ENCODE measurements around the gene RARA.
A peak's percentile ranks its signal among the peaks of the same experiment; 100 is the strongest.
"Not testable (repeated sequence)": the region's sequence is repeated elsewhere in the genome, so short reads cannot be mapped to it uniquely, and the experiment has no call there.

Gene RARA

DNA sequence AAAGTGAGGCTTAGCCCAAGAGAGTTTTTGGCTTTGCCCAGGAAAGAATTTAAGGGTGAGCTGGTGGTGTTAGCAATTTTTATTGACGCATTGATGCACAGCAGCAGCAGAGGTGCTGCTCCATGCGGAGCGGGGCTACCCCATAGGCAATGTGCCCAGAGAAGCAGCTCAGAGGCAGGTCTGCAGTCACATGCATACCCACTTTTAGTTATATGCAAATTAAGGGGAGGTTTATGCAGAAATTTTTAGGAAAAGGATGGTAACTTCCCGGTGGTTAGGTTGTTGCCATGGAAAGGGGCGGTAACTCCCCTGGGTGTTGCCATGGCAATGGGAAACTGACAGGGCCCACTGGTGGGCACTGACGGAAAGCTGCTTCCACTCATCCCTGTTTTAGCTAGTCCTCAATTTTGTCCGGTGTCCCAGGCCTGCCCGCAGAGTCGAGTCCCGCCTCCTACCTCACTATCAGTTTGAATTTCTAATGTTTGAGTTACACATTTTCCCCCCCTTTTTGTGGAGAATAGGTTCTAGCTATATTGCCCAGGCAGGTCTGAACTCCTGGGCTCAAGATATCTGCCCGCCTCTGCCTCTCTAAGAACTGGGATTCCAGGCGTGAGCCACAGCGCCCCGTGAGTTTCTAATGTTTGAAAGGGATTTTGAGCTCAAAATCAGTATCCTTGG, 66.0 kb downstream of the RARA start (continued):
- TF ChIP-seq, protein P1, sequence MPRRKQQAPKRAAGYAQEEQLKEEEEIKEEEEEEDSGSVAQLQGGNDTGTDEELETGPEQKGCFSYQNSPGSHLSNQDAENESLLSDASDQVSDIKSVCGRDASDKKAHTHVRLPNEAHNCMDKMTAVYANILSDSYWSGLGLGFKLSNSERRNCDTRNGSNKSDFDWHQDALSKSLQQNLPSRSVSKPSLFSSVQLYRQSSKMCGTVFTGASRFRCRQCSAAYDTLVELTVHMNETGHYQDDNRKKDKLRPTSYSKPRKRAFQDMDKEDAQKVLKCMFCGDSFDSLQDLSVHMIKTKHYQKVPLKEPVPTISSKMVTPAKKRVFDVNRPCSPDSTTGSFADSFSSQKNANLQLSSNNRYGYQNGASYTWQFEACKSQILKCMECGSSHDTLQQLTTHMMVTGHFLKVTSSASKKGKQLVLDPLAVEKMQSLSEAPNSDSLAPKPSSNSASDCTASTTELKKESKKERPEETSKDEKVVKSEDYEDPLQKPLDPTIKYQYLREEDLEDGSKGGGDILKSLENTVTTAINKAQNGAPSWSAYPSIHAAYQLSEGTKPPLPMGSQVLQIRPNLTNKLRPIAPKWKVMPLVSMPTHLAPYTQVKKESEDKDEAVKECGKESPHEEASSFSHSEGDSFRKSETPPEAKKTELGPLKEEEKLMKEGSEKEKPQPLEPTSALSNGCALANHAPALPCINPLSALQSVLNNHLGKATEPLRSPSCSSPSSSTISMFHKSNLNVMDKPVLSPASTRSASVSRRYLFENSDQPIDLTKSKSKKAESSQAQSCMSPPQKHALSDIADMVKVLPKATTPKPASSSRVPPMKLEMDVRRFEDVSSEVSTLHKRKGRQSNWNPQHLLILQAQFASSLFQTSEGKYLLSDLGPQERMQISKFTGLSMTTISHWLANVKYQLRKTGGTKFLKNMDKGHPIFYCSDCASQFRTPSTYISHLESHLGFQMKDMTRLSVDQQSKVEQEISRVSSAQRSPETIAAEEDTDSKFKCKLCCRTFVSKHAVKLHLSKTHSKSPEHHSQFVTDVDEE (CRISPR knock-in tag; IDR thresholded peaks at IDR 0.05) = no peak

DNA sequence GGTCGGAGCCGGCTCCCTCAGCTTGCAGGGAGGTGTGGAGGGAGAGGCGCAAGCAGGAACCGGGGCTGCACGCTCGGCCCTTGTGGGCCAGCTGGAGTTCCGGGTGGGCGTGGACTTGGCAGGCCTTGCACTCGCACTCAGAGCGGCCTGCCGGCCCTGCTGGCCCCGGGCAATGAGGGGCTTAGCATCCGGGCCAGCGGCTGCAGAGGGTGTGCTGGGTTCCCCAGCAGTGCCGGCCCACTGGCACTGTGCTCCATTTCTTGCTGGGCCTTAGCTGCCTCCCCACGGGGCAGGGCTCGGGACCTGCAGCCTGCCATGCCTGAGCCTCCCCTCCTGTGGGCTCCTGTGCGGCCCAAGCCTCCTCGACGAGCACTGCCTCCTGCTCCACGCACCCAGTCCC, 66.8 kb downstream of the RARA start:
- ATAC-seq = not testable (repeated sequence)

DNA sequence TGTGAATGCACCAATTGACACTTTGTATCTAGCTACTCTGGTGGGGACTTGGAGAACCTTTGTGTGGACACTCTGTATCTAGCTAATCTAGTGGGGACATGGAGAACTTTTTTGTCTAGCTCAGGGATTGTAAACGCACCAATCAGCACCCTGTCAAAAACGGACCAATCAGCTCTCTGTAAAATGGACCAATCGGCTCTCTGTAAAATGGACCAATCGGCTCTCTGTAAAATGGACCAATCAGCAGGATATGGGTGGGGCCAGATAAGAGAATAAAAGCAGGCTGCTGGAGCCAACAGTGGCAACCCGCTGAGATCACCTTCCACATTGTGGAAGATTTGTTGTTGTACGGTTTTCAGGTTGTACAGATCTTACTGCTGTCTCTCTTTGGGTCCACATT, 67.6 kb downstream of the RARA start:
- not testable (repeated sequence) for ATAC-seq

DNA sequence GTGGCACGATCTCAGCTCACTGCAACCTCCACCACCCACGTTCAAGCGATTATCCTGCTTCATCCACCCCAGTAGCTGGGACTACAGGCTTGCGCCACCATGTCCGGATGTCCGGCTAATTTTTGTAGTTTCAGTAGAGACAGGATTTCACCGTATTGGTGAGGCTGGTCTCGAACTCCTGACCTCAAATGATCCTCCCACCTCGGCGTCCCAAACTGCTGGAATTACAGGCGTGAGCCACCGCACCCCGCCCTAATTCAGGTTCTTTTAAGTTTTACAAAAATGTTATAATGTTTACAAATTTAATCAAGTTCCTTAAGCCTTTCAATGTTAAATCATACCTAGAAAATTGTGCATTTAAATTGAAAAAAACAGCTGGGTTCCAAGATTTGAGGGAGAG, 68.9 kb downstream of the RARA start:
- TF ChIP-seq TCF4 (CRISPR knock-in tag; IDR thresholded peaks at IDR 0.05; ENCODE audit: borderline replicate concordance) = no peak
- TF ChIP-seq, protein P2, sequence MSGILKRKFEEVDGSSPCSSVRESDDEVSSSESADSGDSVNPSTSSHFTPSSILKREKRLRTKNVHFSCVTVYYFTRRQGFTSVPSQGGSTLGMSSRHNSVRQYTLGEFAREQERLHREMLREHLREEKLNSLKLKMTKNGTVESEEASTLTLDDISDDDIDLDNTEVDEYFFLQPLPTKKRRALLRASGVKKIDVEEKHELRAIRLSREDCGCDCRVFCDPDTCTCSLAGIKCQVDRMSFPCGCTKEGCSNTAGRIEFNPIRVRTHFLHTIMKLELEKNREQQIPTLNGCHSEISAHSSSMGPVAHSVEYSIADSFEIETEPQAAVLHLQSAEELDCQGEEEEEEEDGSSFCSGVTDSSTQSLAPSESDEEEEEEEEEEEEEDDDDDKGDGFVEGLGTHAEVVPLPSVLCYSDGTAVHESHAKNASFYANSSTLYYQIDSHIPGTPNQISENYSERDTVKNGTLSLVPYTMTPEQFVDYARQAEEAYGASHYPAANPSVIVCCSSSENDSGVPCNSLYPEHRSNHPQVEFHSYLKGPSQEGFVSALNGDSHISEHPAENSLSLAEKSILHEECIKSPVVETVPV (CRISPR knock-in tag; IDR thresholded peaks at IDR 0.05) = no peak
- TF ChIP-seq ZFP3 (CRISPR knock-in tag; IDR thresholded peaks at IDR 0.05) = no peak
- TF ChIP-seq RARB (CRISPR knock-in tag; IDR thresholded peaks at IDR 0.05) = no peak
- no peak for ATAC-seq

DNA sequence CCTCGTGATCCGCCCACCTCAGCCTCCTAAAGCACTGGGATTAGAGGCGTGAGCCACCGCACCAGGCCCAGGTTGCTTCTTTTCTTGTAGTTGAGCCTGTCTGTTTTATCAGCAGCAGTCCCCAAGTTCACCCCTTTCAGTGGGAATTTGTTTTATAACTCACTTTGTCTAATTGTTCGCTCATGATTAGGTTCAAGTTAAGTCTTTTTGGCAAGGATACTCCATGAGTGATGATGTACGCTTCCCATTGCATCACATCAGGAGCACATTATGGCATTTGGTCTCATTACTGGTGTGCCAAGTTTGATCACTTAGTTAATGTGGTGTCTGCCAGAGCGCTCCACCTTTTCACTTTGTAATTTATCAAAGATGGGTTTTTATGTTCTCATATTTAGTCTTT, 70.0 kb downstream of the RARA start:
- TF ChIP-seq ISL1 (CRISPR knock-in tag; IDR thresholded peaks at IDR 0.05) (no peak), BACH2 (CRISPR knock-in tag; IDR thresholded peaks at IDR 0.05; ENCODE audit: borderline replicate concordance) (no peak), ESRRG (CRISPR knock-in tag; IDR thresholded peaks at IDR 0.05) (no peak), OSR1 (CRISPR knock-in tag; IDR thresholded peaks at IDR 0.05) (no peak), SNAI2 (CRISPR knock-in tag; IDR thresholded peaks at IDR 0.05) (no peak)
- no peak for ATAC-seq

DNA sequence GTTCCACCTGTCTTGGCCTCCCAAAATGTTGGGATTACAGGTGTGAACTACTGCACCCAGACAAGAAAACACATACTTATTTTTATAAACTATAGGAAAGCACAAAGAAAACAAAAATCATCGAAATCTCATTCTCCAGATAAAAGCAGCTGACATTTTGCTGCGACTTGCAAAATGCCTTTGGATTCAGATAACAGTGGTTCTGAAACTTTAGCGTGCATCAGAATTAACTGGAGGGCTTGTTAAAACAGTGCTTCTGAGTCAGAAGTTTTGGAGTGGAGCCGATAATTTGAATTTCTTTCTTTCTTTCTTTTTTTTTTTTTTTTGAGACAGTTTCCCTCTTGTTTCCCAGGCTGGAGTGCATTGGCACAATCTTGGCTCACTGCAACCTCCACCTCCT, 73.3 kb downstream of the RARA start:
- ATAC-seq = no peak
- TF ChIP-seq CSDC2 (CRISPR knock-in tag; IDR thresholded peaks at IDR 0.05) (no peak), SNAI2 (CRISPR knock-in tag; IDR thresholded peaks at IDR 0.05) (no peak), ESRRG (CRISPR knock-in tag; IDR thresholded peaks at IDR 0.05) (no peak), ZNF70 (CRISPR knock-in tag; IDR thresholded peaks at IDR 0.05) (no peak), ISL1 (CRISPR knock-in tag; IDR thresholded peaks at IDR 0.05) (no peak), ZNF565 (CRISPR knock-in tag; conservative IDR thresholded peaks at IDR 0.05; ENCODE audit: low read depth) (no peak), TOX (CRISPR knock-in tag; IDR thresholded peaks at IDR 0.05; ENCODE audit: borderline replicate concordance) (no peak), ZNF8 (CRISPR knock-in tag; IDR thresholded peaks at IDR 0.05) (no peak)

DNA sequence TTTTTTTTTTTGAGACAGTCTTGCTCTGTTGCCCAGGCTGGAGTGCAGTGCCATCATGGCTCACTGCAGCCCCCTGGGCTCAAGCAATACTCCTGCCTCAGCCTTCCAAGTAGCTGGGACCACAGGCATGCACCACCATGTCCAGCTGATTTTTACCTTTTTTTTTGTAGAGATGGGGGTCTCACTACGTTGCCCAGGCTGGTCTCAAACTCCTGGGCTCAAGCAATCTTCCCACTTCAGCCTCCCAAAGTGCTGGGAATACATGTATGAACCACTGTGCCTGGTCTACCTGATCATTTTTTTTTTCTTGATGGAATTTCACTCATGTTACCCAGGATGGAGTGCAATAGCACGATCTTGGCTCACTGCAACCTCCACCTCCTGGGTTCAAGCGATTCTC, 77.6 kb downstream of the RARA start:
- not testable (repeated sequence) for ATAC-seq

DNA sequence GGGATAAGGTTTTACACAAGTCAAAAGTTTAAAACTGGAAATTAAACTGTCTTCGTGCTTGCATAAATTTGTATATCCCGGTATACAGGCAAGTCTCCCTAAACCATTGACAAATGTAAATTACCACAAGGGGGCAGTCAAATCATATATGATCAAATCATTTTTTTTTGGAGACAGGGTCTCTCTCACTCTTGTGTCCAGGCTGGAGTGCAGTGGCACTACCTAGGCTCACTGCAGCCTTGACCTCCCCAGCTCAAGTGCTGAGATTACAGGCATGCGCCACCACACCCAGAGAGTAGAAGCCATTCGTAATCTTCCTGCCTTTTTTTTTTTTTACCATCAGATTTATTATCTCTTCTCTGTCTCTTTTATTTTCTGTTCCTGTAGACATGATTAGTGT, 90.2 kb downstream of the RARA start:
- peak; percentile 87 for ATAC-seq
- TF ChIP-seq SNAI2 (CRISPR knock-in tag; IDR thresholded peaks at IDR 0.05) (no peak), ARNTL (CRISPR knock-in tag; IDR thresholded peaks at IDR 0.05; ENCODE audit: borderline replicate concordance, low read depth) (no peak), BACH2 (CRISPR knock-in tag; IDR thresholded peaks at IDR 0.05; ENCODE audit: borderline replicate concordance) (no peak), ZC3H10 (CRISPR knock-in tag; IDR thresholded peaks at IDR 0.05) (no peak), ZNF70 (CRISPR knock-in tag; IDR thresholded peaks at IDR 0.05) (no peak), TCF4 (CRISPR knock-in tag; IDR thresholded peaks at IDR 0.05; ENCODE audit: borderline replicate concordance) (no peak), ZFP3 (CRISPR knock-in tag; IDR thresholded peaks at IDR 0.05) (no peak), TOX (CRISPR knock-in tag; IDR thresholded peaks at IDR 0.05; ENCODE audit: borderline replicate concordance) (no peak)
- TF ChIP-seq, protein P3, sequence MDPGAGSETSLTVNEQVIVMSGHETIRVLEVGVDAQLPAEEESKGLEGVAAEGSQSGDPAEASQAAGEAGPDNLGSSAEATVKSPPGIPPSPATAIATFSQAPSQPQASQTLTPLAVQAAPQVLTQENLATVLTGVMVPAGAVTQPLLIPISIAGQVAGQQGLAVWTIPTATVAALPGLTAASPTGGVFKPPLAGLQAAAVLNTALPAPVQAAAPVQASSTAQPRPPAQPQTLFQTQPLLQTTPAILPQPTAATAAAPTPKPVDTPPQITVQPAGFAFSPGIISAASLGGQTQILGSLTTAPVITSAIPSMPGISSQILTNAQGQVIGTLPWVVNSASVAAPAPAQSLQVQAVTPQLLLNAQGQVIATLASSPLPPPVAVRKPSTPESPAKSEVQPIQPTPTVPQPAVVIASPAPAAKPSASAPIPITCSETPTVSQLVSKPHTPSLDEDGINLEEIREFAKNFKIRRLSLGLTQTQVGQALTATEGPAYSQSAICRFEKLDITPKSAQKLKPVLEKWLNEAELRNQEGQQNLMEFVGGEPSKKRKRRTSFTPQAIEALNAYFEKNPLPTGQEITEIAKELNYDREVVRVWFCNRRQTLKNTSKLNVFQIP (CRISPR knock-in tag; IDR thresholded peaks at IDR 0.05; ENCODE audit: borderline replicate concordance, low read depth) = no peak
- TF ChIP-seq, protein P4, sequence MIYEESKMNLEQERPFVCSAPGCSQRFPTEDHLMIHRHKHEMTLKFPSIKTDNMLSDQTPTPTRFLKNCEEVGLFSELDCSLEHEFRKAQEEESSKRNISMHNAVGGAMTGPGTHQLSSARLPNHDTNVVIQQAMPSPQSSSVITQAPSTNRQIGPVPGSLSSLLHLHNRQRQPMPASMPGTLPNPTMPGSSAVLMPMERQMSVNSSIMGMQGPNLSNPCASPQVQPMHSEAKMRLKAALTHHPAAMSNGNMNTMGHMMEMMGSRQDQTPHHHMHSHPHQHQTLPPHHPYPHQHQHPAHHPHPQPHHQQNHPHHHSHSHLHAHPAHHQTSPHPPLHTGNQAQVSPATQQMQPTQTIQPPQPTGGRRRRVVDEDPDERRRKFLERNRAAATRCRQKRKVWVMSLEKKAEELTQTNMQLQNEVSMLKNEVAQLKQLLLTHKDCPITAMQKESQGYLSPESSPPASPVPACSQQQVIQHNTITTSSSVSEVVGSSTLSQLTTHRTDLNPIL (CRISPR knock-in tag; IDR thresholded peaks at IDR 0.05; ENCODE audit: low read depth) = no peak
- TF ChIP-seq, protein P1 (CRISPR knock-in tag; IDR thresholded peaks at IDR 0.05) = no peak
